HG02642 (cell line): Measurements from ENCODE around the gene IL32.

Experiments
- ATAC-seq: cut with Tn5 transposase; IDR thresholded peaks from one replicate; pipeline ENCODE4 v1.9.1; 2021; ENCODE audit warnings: mild to moderate bottlenecking; ENCODE audit not compliant: unreplicated experiment, poor library complexity

The IL32 gene

GRCh38 chr16:3088450-3088849, 23.0 kb downstream of the IL32 start:
- ATAC-seq: no peak

DNA sequence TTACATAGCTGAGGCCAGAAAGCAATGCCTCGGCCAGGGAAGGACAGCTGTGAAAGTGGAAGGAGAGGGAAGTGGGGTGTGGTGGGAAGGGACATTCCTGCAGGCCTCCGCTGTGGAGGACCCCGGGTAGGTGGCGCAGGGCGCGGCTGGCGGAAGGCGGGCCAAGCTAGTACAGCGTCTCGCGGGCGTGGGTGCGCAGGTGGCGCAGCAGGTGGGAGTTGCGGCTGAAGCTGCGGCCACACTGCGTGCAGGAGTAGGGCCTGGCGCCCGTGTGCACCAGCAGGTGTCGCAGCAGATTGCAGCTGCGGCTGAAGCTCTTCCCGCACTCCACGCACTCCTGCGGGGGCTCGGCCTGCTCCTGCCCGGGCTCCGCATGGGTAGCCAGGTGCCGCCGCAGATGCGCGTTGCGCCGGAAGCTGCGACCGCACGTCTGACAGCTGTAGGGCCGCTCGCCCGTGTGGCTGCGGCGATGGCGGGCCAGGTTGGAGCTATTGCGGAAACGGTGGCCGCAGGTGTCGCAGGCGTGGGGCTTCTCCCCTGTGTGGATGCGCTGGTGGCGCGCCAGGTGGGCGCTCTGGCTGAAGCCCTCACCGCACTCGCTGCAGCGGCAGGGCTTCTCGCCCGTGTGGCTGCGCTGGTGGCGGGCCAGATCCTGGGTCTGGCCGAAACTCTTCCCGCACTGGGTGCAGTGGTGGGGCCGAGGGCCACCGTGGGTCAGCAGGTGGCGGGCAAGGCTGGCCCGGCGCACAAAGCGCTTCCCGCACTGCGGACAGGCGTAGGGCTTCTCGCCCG, 23.7 kb downstream of the IL32 start:
- ATAC-seq: no peak

GRCh38 chr16:3089717-3090592, 24.5 kb downstream of the IL32 start:
- no peak for ATAC-seq

DNA sequence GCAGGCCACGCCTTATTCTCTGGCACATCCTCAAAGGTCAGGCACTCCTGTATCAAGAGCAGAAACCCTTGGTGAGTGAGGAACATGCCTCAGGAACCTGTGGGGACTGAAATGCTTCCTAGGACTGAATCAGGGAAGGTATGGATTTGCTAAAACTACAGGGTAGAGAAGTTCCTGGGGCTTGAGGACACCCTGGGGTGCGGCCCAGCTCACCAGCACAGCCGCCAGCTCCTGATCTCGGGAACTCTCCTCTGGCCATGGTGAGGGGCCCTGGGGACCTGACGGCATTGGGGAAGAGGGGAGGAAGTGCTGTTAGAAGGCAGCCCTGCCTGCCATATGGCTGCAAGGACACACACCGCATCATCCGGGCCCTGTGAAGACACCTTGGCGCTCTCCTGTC, 26.1 kb downstream of the IL32 start:
- no peak for ATAC-seq

DNA sequence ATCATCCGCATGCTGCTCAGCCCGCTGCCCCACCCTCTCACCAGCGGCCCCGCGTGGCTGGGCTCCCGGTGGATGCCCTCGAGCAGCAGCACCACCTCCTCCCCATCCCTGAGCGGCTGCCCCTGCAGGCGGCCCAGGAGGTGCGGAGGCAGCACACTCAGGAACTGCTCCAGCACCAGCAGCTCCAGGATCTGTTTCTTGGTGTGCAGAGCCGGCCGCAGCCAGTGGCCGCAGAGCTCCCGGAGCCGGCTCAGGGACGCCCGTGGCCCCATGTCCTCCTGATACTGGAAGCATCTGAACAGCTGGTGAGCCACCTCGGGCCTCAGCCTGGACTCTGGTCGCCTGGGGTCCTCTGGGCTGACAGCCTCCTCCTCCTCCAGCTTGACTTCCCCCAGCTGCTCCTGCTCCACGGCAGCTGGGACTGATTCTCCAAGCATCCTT, 27.1 kb downstream of the IL32 start:
- ATAC-seq: no peak

GRCh38 chr16:3094289-3095027, 29.0 kb downstream of the IL32 start:
- no peak for ATAC-seq

- peak; percentile 60 for ATAC-seq
Observed at GRCh38 chr16:3095869-3096268, 30.4 kb downstream of the IL32 start.

- no peak for ATAC-seq
Observed at GRCh38 chr16:3096362-3096761, 30.9 kb downstream of the IL32 start.

DNA sequence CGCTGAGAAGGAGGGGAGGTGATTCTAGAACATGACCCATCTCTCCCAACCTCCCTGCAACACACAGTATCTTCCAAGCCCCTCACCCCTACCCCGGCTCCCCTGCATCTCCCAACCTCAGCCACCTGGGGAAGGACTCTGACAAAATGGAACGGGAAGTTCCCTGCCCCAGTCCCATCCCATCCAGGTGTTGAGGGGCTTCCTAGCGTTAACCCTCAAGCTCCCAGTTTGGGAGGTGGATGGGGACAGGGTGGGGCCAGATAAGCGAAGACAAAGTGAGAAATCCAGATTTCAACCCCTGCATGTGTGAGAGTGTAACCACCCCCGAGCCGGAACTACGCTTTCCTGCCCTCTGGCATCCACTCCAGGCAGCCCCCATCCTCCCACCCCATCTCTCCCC, 31.8 kb downstream of the IL32 start:
- no peak for ATAC-seq

DNA sequence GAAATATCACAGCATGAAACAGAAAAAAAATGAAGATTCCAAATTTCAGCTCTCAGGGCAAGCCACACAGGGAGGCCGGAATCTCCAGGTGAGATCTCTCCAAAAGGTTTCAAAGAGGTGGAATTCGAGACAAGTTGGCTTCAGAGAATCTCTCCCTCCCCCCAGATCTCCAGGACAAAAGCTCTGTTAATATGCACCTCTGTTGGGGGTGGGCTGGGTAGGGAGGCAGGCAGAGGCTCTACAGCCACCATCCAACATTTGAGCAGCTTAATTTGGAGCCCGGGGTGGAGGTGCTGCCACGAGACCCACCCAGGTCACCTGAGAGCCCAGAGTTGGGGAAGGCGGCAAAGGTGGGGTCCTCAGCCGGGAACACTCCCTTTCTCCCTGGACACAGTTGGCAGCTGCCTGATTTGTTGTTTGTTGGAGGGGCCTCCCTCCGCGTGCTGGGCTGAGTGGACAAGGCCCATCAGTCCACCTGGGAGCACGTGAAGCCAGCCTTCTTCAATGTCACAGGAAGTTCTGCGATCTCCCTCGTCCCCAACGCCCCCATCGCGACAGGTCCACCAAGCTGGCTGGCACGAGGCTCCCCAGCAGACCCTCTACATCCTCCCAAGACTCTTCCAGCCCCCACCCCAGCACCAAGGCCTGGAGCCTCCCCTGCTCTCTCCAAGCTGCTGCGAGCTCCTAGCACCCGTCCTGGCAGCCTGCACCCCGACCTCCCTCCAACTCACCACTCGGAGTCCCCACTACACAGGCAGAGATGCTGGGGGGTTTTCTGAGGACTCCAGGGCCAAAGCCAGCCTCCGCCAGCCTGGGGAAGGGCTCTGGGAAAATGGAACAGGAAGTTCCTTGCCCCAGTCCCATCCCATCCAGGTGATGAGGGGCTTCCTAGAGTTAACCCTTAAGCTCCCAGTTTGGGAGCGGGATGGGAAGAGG, 33.3 kb downstream of the IL32 start, which contains the start of gene ZSCAN10:
Gene ZSCAN10 (minus strand): TSS at position 836 of the 936 bp plus-strand sequence. CDS start 6,357 bp downstream, outside the sequence.
- no peak for ATAC-seq

GRCh38 chr16:3099395-3099731, 33.9 kb downstream of the IL32 start:
- no peak for ATAC-seq

GRCh38 chr16:3099732-3100499, 34.5 kb downstream of the IL32 start:
- peak; percentile 66 for ATAC-seq

DNA sequence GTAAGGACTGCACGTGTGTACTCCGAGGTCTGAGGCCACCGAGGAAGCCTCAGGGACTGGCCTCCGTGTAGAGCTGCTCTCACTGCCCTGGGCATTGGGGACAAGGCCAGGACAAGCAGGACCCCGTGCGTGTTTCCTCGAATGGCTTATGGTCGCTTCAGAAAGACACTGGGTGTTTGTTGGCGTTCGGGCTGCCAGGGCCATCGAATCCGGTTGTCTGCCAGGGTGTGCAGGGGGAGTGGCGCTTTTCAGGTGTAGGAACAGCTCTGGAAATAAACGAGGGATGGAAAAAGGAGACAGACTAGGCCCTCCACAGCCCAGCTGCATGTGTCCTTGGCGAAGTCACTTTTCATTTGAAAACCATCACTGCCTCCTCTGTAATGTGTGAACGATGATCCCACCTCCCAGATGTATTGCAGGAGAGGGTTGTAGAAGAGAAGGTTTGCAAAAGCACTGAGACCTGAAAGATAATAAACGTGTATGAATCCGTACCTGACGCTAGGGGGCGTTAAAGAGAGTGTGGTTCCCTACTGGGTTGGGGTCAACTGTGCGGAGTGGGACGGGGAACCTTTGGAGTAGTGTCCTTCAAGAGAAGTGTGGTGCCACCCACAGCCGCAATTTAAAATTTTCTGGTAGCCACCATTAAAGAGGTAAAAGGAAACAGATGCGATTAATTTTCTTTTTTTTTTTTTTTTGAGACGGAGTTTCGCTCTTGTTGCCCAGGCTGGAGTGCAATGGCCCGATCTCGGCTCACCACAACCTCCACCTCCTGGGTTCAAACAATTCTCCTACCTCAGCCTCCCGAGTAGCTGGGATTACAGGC, 35.8 kb downstream of the IL32 start:
- no peak for ATAC-seq

GRCh38 chr16:3101841-3102470, 36.5 kb downstream of the IL32 start:
- ATAC-seq: no peak

- peak; percentile 89 for ATAC-seq
Observed at GRCh38 chr16:3106205-3106928, 40.9 kb downstream of the IL32 start.

DNA sequence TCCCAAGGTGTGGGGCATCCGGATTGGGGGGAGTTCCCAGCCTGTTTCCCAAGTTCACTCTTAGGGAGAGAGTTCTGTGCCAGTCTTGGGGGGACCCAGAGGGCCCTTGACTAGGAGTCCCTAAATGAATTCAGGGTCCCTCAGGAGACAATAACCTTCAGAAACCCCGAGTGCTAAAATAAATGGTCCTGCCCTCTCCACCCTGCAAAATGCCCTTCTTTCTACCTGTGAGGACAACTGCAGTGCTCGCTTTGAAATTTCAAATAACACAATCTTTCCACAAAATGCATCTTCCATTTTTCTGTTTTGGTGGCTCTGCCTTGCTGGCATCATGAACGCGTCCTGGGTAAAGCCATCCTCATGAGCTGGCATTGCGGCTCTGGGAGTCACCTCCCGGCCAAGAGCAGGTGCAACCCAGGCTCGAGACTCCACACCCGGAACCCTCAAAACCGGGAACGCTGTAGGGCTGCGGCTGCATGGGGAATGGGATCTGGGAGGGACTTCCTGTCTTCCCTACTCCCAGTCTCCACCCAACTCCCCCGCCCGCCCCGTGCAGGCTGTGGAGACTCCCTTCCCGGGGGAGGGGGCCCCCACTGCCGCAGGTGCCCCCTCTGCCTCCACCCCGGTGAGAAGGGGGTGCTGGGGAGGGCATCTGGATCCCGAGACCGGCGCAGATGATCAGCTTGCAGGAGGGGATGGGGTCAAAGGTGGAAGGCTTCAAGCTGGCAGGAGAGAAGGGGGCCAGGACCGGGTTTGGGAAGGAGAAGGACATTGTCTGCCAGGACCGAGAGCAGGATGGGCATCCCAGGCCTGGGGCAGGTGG, 46.8 kb downstream of the IL32 start, which contains the start of gene ZNF205:
Gene ZNF205 (plus strand): TSS at position 529 of the 823 bp plus-strand sequence. CDS start 845 bp downstream, outside the sequence.
- ATAC-seq: no peak
